ENCODE results near the gene ZFYVE28. TPM values are rescaled to one million over a fixed set of nuclear protein-coding genes. Genes with fewer than 3 reads are reported as not detected.

ZFYVE28 gene
- total RNA-seq, 1 donor from 2014 or later: 3.3 TPM

DNA sequence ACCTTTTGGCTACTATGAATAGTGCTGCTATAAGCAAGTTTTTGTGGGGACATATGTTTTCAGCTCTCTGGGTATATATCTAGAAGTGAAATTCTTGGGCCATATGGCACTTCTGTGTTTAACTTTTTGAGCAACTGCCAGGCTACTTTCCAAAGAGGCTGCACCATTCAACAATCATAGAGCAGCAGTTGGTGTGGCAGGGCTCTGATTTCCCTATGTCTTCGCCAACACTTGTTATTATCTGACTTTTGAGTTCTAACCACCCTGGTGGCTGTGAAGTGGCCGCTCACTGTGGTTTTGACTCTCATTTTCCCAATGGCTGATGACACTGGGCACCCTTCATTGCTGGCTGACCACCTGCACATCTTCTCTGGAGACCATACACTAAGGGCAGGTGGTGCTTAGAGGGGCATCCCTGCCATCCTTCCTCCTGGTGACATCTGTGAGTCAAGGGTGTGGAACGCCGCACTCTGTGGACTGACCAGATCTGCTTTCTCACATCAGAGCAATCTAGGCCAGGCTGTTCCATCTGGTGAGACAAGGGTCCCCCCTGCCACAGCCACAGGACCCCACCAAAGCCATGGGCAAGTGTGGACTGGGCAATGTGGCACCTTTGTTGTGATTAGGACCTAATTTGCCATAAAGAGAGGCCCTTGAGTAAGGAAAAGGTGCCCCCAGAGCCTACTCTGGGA, 49.6 kb downstream of the ZFYVE28 start:
- TF ChIP-seq, protein P1, sequence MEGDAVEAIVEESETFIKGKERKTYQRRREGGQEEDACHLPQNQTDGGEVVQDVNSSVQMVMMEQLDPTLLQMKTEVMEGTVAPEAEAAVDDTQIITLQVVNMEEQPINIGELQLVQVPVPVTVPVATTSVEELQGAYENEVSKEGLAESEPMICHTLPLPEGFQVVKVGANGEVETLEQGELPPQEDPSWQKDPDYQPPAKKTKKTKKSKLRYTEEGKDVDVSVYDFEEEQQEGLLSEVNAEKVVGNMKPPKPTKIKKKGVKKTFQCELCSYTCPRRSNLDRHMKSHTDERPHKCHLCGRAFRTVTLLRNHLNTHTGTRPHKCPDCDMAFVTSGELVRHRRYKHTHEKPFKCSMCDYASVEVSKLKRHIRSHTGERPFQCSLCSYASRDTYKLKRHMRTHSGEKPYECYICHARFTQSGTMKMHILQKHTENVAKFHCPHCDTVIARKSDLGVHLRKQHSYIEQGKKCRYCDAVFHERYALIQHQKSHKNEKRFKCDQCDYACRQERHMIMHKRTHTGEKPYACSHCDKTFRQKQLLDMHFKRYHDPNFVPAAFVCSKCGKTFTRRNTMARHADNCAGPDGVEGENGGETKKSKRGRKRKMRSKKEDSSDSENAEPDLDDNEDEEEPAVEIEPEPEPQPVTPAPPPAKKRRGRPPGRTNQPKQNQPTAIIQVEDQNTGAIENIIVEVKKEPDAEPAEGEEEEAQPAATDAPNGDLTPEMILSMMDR (IDR thresholded peaks at IDR 0.05): no peak
- Mint-ChIP-seq H3K4me3 (ENCODE audit: unreplicated experiment) (no peak overlapping the region), H3K4me1 (ENCODE audit: low read depth) (no peaks in the 10 kb centered on the region), H3K36me3 (ENCODE audit: low read depth) (peaks cover 3% of the 10 kb centered on the region), H3K27ac (ENCODE audit: unreplicated experiment) (no peak overlapping the region), H3K27me3 (ENCODE audit: low read depth) (peaks cover 23% of the 10 kb centered on the region), H3K9me3 (ENCODE audit: low read depth) (peaks cover 7% of the 10 kb centered on the region)
- peak; percentile 47 for DNase-seq (ENCODE audit: low spot score)

DNA sequence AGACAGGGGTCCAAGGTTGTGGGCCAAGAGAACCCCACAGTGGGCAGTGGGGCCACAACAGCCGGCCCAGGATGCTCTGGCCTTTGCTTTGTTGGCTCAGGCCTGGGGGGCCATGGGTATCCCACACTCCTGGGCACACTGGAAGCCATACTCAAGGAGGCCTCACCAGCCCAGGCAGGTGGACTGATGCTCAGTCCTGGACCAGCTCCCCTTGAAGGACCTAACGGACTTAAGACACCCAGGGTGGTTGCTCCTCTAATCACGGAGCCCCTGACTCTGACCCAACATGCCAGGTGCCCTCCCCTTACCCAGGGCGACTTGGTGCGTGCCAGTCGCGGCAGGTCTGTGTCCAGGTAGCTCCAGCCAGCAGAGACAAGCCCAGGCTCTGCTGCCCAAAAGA, 50.8 kb downstream of the ZFYVE28 start:
- Mint-ChIP-seq H3K36me3 (ENCODE audit: low read depth) (peaks cover 1% of the 10 kb centered on the region), H3K27ac (ENCODE audit: unreplicated experiment) (no peak overlapping the region), H3K27me3 (ENCODE audit: low read depth) (peaks cover 18% of the 10 kb centered on the region), H3K4me1 (ENCODE audit: low read depth) (no peaks in the 10 kb centered on the region), H3K9me3 (ENCODE audit: low read depth) (peaks cover 7% of the 10 kb centered on the region), H3K4me3 (ENCODE audit: unreplicated experiment) (no peak overlapping the region)
- DNase-seq (ENCODE audit: low spot score): peak; percentile 48
- TF ChIP-seq, protein P1 (IDR thresholded peaks at IDR 0.05): no peak

DNA sequence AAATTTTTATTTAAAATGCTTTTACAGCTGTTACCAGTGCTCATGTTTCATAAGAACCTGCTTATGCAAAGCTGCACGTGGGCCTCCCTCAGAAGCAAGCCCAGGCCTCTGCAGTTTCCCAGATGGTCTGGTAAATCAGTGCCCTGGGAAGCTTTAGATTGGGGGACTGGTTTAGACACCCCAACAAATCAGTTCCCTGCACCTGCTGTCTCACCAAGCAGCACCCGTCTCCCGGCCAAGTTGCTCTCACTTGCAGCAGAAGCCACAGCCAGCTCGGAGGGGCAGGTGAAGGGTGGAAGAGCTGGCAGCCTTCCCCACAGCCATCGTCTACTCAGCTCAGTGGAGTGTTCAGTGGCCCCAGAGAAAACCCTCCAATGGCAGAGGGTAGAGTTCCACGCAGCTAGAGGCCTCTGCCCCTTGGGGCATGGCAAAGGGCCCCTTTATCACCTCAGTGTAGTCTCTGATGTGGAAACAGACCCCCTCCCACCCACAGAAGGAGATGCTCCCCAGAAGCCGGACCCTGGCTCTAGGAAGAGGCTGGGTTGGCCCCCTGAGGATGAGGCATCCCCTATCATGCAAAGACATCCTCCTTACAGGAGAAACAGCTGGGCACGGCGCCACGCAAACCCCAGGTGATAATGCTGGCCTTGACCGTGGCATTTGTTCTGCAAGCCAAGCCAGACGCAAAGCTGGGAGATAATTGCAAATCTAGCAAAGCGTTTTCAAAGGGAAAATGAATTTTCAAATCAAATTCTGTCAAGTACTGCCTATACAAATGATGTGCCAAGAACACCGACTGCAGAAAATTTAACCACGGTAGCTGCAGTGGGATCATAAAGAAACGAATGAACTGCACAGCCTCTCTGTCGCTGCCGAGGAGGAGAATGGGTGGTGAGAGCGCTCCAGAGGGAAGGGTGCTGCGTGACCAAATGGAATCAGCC, 51.9 kb downstream of the ZFYVE28 start:
- H3K27ac Mint-ChIP-seq (ENCODE audit: unreplicated experiment): no peak overlapping the region
- peak; percentile 57 for DNase-seq (ENCODE audit: low spot score)
- peaks cover 1% of the 10 kb centered on the region for H3K36me3 Mint-ChIP-seq (ENCODE audit: low read depth)
- peaks cover 7% of the 10 kb centered on the region for H3K9me3 Mint-ChIP-seq (ENCODE audit: low read depth)
- H3K4me3 Mint-ChIP-seq (ENCODE audit: unreplicated experiment): no peak overlapping the region
- peaks cover 17% of the 10 kb centered on the region for H3K27me3 Mint-ChIP-seq (ENCODE audit: low read depth)
- no peaks in the 10 kb centered on the region for H3K4me1 Mint-ChIP-seq (ENCODE audit: low read depth)
- TF ChIP-seq, protein P1 (IDR thresholded peaks at IDR 0.05): no peak

DNA sequence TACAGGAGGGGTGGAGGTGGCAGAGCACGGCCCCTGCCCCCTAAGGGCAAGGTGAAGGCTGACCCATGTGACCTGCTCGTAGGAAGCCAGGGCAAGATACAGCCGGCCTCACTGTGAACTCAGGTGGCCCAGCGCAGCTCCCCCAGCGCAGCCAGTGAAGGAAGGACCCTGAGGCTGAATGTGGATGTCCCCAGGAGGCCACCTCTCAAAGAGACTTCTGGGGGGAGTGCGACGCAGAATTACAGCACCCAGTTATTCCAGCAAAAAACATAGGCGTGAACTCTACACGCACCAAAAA, 52.6 kb downstream of the ZFYVE28 start:
- peaks cover 7% of the 10 kb centered on the region for H3K9me3 Mint-ChIP-seq (ENCODE audit: low read depth)
- peaks cover 1% of the 10 kb centered on the region for H3K36me3 Mint-ChIP-seq (ENCODE audit: low read depth)
- no peaks in the 10 kb centered on the region for H3K4me1 Mint-ChIP-seq (ENCODE audit: low read depth)
- peak; percentile 68 for DNase-seq (ENCODE audit: low spot score)
- TF ChIP-seq, protein P1 (IDR thresholded peaks at IDR 0.05): no peak
- H3K27me3 Mint-ChIP-seq (ENCODE audit: low read depth): peaks cover 12% of the 10 kb centered on the region
- no peak overlapping the region for H3K27ac Mint-ChIP-seq (ENCODE audit: unreplicated experiment)
- no peak overlapping the region for H3K4me3 Mint-ChIP-seq (ENCODE audit: unreplicated experiment)

DNA sequence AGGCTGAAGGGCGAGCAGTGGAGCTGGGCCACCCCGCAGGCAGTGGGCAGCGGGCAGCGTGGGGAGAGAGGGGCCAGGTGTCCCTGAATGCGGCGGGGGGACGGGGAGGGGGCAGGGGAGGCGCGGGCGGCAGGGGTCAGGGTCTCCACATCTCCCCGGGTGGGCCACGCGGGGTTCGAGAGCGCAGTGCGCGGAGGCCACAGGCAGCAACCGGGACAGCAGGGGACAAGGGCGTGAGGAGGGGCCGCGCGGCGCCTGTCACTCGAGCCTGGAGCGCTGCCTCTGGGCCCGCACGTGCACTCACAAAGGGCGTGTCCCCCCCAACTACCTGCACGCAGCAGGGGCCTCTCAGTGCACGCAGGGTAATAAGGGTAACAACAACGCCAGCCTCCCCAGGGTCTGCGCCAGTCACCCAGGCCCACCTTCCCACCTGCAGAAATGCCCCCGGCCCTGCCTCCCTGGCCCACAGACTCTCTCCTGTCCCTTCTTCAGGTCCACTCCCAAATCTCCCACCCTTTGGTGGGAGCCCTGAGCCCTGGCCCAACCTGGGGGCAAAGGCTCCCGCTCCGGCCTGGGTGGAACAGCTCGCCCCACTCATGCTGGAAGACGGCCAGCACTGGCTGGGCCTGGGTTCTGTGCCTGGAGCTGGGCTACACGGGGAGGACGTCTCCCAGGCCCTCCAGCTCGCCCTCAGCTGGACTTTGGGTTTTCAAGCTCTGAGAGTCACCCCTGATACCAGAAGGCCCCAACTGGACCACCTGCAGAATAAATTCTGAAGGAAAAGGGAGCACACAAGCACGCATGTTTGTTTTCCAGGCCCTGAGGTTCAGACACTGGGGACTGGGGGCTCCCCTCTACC, 53.2 kb downstream of the ZFYVE28 start:
- peak; percentile 86 for DNase-seq (ENCODE audit: low spot score)
- no peak overlapping the region for H3K4me3 Mint-ChIP-seq (ENCODE audit: unreplicated experiment)
- TF ChIP-seq, protein P1 (IDR thresholded peaks at IDR 0.05): no peak
- H3K36me3 Mint-ChIP-seq (ENCODE audit: low read depth): peaks cover 1% of the 10 kb centered on the region
- peaks cover 11% of the 10 kb centered on the region for H3K27me3 Mint-ChIP-seq (ENCODE audit: low read depth)
- H3K4me1 Mint-ChIP-seq (ENCODE audit: low read depth): no peaks in the 10 kb centered on the region
- no peak overlapping the region for H3K27ac Mint-ChIP-seq (ENCODE audit: unreplicated experiment)
- H3K9me3 Mint-ChIP-seq (ENCODE audit: low read depth): peaks cover 7% of the 10 kb centered on the region
